Adrenal gland (tissue), 12 donors: ENCODE data around the gene MGMT. TPM values are rescaled to one million over a fixed set of nuclear protein-coding genes. Genes with fewer than 3 reads are reported as not detected.

Experiments
- DNase-seq, 7 donors: peaks; one replicate each; pipeline ENCODE4 v3.0.0-alpha.2; 2019 to 2020
- H3K27ac ChIP-seq, 5 donors: fragments of 200-600 bp; sonication (generic) in 4 of 5; 1 replicate in 3 of 5; 2 replicates in 2 of 5; pipeline versions ENCODE4 v1.5.1 to v1.8.0; 2016 to 2020; ENCODE audit warnings: mild to moderate bottlenecking in 1 of 5
- H3K27me3 ChIP-seq: fragments of 200-600 bp; 2 replicates; pipeline ENCODE4 v1.8.0; 2021
- H3K36me3 ChIP-seq, 2 donors: fragments of 200-600 bp; replicated peaks in 1 of 2; 1 replicate in 1 of 2; 2 replicates in 1 of 2; pipeline versions ENCODE4 v1.5.1 to v1.8.0; 2018 to 2022
- H3K4me1 ChIP-seq, 2 donors: fragments of 200-600 bp; replicated peaks in 1 of 2; 1 replicate in 1 of 2; 2 replicates in 1 of 2; pipeline versions ENCODE4 v1.5.1 to v1.8.0; 2018 to 2021
- H3K4me3 ChIP-seq, 4 donors: fragments of 200-600 bp; sonication (generic) in 3 of 4; one replicate each; pipeline ENCODE4 v1.5.1; 2016 to 2018
- H3K9me3 ChIP-seq, 3 donors: fragments of 200-600 bp; sonication (generic) in 1 of 3; replicated peaks in 1 of 3; 1 replicate in 2 of 3; 2 replicates in 1 of 3; pipeline versions ENCODE4 v1.5.1 to v1.8.0; 2016 to 2021
- CTCF ChIP-seq, 6 experiments: fragments of 450-650 bp in 4 of 6; fragments of 200-600 bp in 2 of 6; sonication (generic) in 1 of 6; IDR thresholded peaks; 1 replicate in 5 of 6; 2 replicates in 1 of 6; pipeline versions ENCODE4 v1.5.1 to v1.8.0; 2016 to 2021; ENCODE audit warnings: antibody characterized with exemption in 6 of 6, mild to moderate bottlenecking in 2 of 6, moderate library complexity in 1 of 6
- POLR2A ChIP-seq, 2 donors: fragments of 450-650 bp; IDR thresholded peaks; one replicate each; pipeline ENCODE4 v1.6.1; 2017; ENCODE audit warnings: antibody characterized with exemption in 2 of 2, mild to moderate bottlenecking in 2 of 2, moderate library complexity in 1 of 2
- WGBS, 4 donors: extraction: QIAGEN DNeasy Blood & Tissue Kit in 2 of 4; methylation state at CpG; one replicate each; pipeline versions ENCODE4 v1.1.5 to v1.1.7; 2013 to 2017; 5-methylcytosine and 5-hydroxymethylcytosine counted together
- intact Hi-C, 2 donors: fragments of 100-400 bp; cut with DNase I; formaldehyde crosslinking; loops; one replicate each; pipeline versions ENCODE4 v1.14.1 to v1.15.0; 2022 to 2023
- polyA plus RNA-seq, 3 donors: library from polyadenylated mRNA; stranded (reverse); fragments of 200-250 nt in 2 of 3; fragments of 350-450 nt in 1 of 3; fragmentation: Illumina TruSeq in 1 of 3; extraction: RNeasy Lipid Tissue Mini Kit (QIAGEN cat#74804) in 1 of 3; gene quantifications; one replicate each; pipeline ENCODE4 v1.2.3, GENCODE V29; 2013 to 2014
- total RNA-seq, 9 donors: library from RNA; depleted of rRNA in 4 of 9; stranded (reverse); fragments of >200 nt in 4 of 9; fragments of 120-200 nt in 1 of 9; fragmentation: NEBNext Ultra II Directional in 1 of 9; extraction: Animal tissue kit (Norgen Biotek cat#: 25700) in 1 of 9; gene quantifications; one replicate each; pipeline versions ENCODE4 v1.1.0 to v1.2.4, GENCODE V29; 2013 to 2023
- donor health status: healthy with polysubstance abuse.
- donor health status: Bipolar disorder and iron deficiency.
- donor health status: DM: yes; HTN: yes; CAD: no.
- donor health status: DM: no; HTN: no; CAD: no.
- donor health status: DM: no; HTN: no; CAD: no.
- donor health status: DM: yes; HTN: yes; CAD: no.

MGMT gene
- total and polyA plus RNA-seq, 12 donors: 3.8 to 35.8 (median 21.2) TPM

GRCh38 chr10:129642427-129642826 lies 175.4 kb downstream of the MGMT start:
- TF ChIP-seq POLR2A (IDR thresholded peaks at IDR 0.05) (no peak), CTCF (IDR thresholded peaks at IDR 0.05) (no peak)
- Histone ChIP-seq H3K27me3 (no peaks in the 10 kb centered on the region), H3K9me3 (peaks cover 0 to 4% (median 0%) of the 10 kb centered on the region in 3 donors), H3K4me3 (no peak overlapping the region), H3K4me1 (no peaks in the 10 kb centered on the region), H3K36me3 (no peaks in the 10 kb centered on the region), H3K27ac (no peak overlapping the region)
- DNase-seq: no peak
- WGBS, 4 donors: 80 to 92% (median 87%) methylated on average over 3 of the region's 3 CpGs
- intact Hi-C loops: no loop called here

- TF ChIP-seq CTCF (IDR thresholded peaks at IDR 0.05) (no peak), POLR2A (IDR thresholded peaks at IDR 0.05) (no peak)
- no peak for DNase-seq
- H3K9me3 ChIP-seq: peaks cover 0 to 4% (median 0%) of the 10 kb centered on the region in 3 donors
- H3K4me1 ChIP-seq: no peaks in the 10 kb centered on the region
- no peaks in the 10 kb centered on the region for H3K27me3 ChIP-seq
- H3K27ac ChIP-seq: no peak overlapping the region
- intact Hi-C loops: no loop called here
- H3K4me3 ChIP-seq: no peak overlapping the region
- 82 to 91% (median 85%) methylated on average over 8 of the region's 8 CpGs for WGBS, 4 donors
- no peaks in the 10 kb centered on the region for H3K36me3 ChIP-seq
Measured at GRCh38 chr10:129643266-129643665, 176.2 kb downstream of the MGMT start.

GRCh38 chr10:129645487-129645886 lies 178.4 kb downstream of the MGMT start:
- intact Hi-C loops: no loop called here
- WGBS, 4 donors: 90 to 97% (median 97%) methylated on average over 10 to 11 of the region's 11 CpGs; no CpG with 5 or more reads in 1 of the 4 donors
- Histone ChIP-seq H3K27ac (no peak overlapping the region), H3K27me3 (no peaks in the 10 kb centered on the region), H3K9me3 (no peaks in the 10 kb centered on the region), H3K36me3 (no peaks in the 10 kb centered on the region), H3K4me3 (no peak overlapping the region), H3K4me1 (no peaks in the 10 kb centered on the region)
- TF ChIP-seq POLR2A (IDR thresholded peaks at IDR 0.05): no peak
- TF ChIP-seq CTCF (IDR thresholded peaks at IDR 0.05): no peak
- no peak for DNase-seq

GRCh38 chr10:129646973-129647372 lies 179.9 kb downstream of the MGMT start:
- no peak for DNase-seq
- H3K4me1 ChIP-seq: no peaks in the 10 kb centered on the region
- no peaks in the 10 kb centered on the region for H3K27me3 ChIP-seq
- no peak for TF ChIP-seq CTCF (IDR thresholded peaks at IDR 0.05)
- no peak for TF ChIP-seq POLR2A (IDR thresholded peaks at IDR 0.05)
- intact Hi-C loops: no loop called here
- WGBS, 4 donors: 93 to 95% (median 94%) methylated on average over 16 to 17 of the region's 17 CpGs
- H3K4me3 ChIP-seq: no peak overlapping the region
- H3K9me3 ChIP-seq: no peaks in the 10 kb centered on the region
- H3K36me3 ChIP-seq: no peaks in the 10 kb centered on the region
- no peak overlapping the region for H3K27ac ChIP-seq
